ENCODE results near the gene GFOD2. TPM values are rescaled to one million over a fixed set of nuclear protein-coding genes. Genes with fewer than 3 reads are reported as not detected.

The GFOD2 gene
- total and polyA plus RNA-seq, 8 donors = 7.6 to 87.5 (median 12.9) TPM

DNA sequence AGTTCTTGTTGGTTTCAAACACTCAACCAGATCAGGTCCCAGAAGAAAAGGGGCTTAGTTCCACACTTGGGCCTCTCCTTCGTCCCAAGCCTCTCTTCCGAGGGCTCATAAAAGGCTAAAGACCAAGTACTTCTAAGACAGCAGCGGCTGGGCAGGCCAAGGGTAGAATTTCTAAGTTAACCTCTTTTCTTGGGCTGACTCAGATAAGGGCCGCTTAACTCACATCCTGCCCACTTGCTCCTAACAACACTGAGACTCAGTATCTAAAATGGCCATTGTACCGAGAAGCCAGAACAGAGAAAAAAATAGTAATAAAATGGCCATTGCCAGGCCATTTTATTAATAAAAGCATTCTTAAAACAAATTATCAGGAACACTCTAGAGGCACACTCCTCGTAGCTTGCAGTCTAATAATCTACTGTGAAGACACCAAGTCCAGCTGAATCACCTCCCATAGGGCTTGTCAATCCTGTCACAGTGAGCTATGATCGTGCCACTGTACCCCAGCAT is 45.1 kb upstream of the GFOD2 start:
- H3K4me3 ChIP-seq = no peak overlapping the region
- no peak for DNase-seq
- no peaks in the 10 kb centered on the region for H3K27me3 ChIP-seq
- no peaks in the 10 kb centered on the region for H3K9me3 ChIP-seq
- H3K27ac ChIP-seq = no peak overlapping the region
- WGBS, 5 donors = 85 to 98% (median 97%) methylated on average over 7 of the region's 7 CpGs
- H3K36me3 ChIP-seq = peaks cover 6 to 42% (median 33%) of the 10 kb centered on the region in 4 donors
- intact Hi-C loops (cut with DNase I; ENCODE audit: low total_unique reads) = no loop called here
- TF ChIP-seq POLR2A (IDR thresholded peaks at IDR 0.05) (no peak), EP300 (IDR thresholded peaks at IDR 0.05) (no peak)
- TF ChIP-seq, protein P1, sequence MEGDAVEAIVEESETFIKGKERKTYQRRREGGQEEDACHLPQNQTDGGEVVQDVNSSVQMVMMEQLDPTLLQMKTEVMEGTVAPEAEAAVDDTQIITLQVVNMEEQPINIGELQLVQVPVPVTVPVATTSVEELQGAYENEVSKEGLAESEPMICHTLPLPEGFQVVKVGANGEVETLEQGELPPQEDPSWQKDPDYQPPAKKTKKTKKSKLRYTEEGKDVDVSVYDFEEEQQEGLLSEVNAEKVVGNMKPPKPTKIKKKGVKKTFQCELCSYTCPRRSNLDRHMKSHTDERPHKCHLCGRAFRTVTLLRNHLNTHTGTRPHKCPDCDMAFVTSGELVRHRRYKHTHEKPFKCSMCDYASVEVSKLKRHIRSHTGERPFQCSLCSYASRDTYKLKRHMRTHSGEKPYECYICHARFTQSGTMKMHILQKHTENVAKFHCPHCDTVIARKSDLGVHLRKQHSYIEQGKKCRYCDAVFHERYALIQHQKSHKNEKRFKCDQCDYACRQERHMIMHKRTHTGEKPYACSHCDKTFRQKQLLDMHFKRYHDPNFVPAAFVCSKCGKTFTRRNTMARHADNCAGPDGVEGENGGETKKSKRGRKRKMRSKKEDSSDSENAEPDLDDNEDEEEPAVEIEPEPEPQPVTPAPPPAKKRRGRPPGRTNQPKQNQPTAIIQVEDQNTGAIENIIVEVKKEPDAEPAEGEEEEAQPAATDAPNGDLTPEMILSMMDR (IDR thresholded peaks at IDR 0.05) = no peak
- peaks cover 0 to 13% (median 5%) of the 10 kb centered on the region in 4 donors for H3K4me1 ChIP-seq

DNA sequence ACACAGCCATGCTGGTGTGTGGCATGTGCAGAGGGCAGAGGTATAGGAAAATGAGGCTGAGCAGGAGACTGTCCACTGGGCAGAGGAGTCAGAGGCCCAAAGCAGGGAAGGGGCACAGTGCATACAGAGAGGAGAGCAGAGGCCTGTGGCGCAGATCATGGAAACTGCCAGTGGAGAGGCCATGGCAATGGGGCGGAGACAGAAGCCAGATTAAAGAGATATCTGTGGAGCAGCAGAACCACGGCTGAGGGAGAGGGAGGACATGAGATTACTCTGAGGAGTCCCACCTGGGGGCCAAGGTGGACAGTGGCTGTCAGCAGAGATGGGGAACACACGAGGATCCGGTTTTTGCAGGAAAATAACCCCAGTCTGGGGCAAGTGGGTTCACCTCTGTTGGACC is 44.0 kb upstream of the GFOD2 start:
- no peak for DNase-seq
- H3K4me1 ChIP-seq = peaks cover 0 to 13% (median 5%) of the 10 kb centered on the region in 4 donors
- H3K4me3 ChIP-seq = no peak overlapping the region
- H3K9me3 ChIP-seq = no peaks in the 10 kb centered on the region
- intact Hi-C loops (cut with DNase I; ENCODE audit: low total_unique reads) = no loop called here
- TF ChIP-seq POLR2AphosphoS5 (IDR thresholded peaks at IDR 0.05) (no peak), POLR2A (IDR thresholded peaks at IDR 0.05) (no peak), EP300 (IDR thresholded peaks at IDR 0.05) (no peak)
- TF ChIP-seq, protein P1 (IDR thresholded peaks at IDR 0.05) = no peak
- no peak overlapping the region for H3K27ac ChIP-seq
- H3K27me3 ChIP-seq = no peaks in the 10 kb centered on the region
- peaks cover 9 to 51% (median 42%) of the 10 kb centered on the region in 4 donors for H3K36me3 ChIP-seq
- WGBS, 5 donors = 91 to 99% (median 93%) methylated on average over 5 of the region's 5 CpGs

DNA sequence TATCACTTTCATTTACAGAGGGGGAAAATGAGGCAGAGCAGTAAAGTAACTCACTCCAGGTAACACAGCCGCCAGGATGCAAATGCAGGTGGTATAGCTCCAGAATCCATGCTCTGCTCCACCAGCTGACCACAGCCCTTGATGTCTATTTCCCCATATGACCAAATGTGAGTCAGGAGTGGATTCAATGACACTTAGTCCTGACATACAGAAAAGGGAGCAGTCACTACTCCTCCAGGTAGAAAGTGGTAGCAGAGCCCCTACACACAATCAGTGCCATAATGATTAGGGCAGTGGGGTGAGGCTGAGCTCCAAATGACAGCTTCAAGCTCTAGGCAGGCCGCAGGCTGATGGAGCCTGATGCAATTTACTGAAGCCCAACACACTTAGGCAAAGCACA is 43.3 kb upstream of the GFOD2 start:
- Histone ChIP-seq H3K4me3 (no peak overlapping the region), H3K36me3 (peaks cover 13 to 52% (median 48%) of the 10 kb centered on the region in 4 donors), H3K9me3 (no peaks in the 10 kb centered on the region), H3K27ac (no peak overlapping the region), H3K27me3 (no peaks in the 10 kb centered on the region), H3K4me1 (peaks cover 0 to 13% (median 5%) of the 10 kb centered on the region in 4 donors)
- 91 to 100% (median 98%) methylated on average over 2 of the region's 2 CpGs; no CpG with 5 or more reads in 1 of the 5 donors for WGBS, 5 donors
- intact Hi-C loops (cut with DNase I; ENCODE audit: low total_unique reads) = no loop called here
- TF ChIP-seq POLR2AphosphoS5 (IDR thresholded peaks at IDR 0.05) = no peak
- TF ChIP-seq, protein P1 (IDR thresholded peaks at IDR 0.05) = no peak
- no peak for TF ChIP-seq POLR2A (IDR thresholded peaks at IDR 0.05)
- no peak for TF ChIP-seq EP300 (IDR thresholded peaks at IDR 0.05)
- no peak for DNase-seq

DNA sequence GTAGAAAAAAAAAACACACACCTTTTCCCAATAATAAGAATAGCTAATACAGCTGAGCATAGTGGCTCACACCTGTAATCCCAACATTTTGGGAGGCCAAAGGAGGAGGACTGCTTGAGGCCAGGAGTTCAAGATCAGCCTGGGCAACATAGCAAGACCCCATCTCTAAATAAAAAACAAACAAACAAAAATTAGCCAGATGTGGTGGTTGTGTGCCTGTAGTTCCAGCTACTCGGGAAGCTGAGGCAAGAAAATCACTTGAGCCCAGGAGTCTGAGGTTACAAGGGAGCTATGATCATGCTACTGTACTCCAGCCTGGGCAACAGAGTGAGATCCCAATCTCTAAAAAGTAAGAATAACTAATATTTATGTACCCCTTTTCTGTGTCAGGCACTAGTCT is 42.8 kb upstream of the GFOD2 start:
- TF ChIP-seq, protein P1 (IDR thresholded peaks at IDR 0.05) = no peak
- TF ChIP-seq EP300 (IDR thresholded peaks at IDR 0.05) (no peak), POLR2A (IDR thresholded peaks at IDR 0.05) (no peak), POLR2AphosphoS5 (IDR thresholded peaks at IDR 0.05) (no peak)
- Histone ChIP-seq H3K27ac (no peak overlapping the region), H3K4me3 (no peak overlapping the region), H3K9me3 (no peaks in the 10 kb centered on the region), H3K36me3 (peaks cover 13 to 52% (median 49%) of the 10 kb centered on the region in 4 donors), H3K4me1 (peaks cover 0 to 13% (median 5%) of the 10 kb centered on the region in 4 donors), H3K27me3 (no peaks in the 10 kb centered on the region)
- intact Hi-C loops (cut with DNase I; ENCODE audit: low total_unique reads) = no loop called here
- WGBS, 5 donors = 98 to 100% (median 100%) methylated on average over 1 of the region's 1 CpG
- DNase-seq = no peak
